Endometrium (tissue), 2 donors: ENCODE results near the gene PRKAG2.
"Not testable (repeated sequence)": the region's sequence is repeated elsewhere in the genome, so short reads cannot be mapped to it uniquely, and the experiment has no call there.

Source experiments
- FAIRE-seq: peaks from 2 replicates; lab custom pipeline; 2012; peaks lifted over from hg19 to GRCh38; lab: Jason Lieb, UNC
- donor health status: control.
- donor health status: control.

The PRKAG2 gene

DNA sequence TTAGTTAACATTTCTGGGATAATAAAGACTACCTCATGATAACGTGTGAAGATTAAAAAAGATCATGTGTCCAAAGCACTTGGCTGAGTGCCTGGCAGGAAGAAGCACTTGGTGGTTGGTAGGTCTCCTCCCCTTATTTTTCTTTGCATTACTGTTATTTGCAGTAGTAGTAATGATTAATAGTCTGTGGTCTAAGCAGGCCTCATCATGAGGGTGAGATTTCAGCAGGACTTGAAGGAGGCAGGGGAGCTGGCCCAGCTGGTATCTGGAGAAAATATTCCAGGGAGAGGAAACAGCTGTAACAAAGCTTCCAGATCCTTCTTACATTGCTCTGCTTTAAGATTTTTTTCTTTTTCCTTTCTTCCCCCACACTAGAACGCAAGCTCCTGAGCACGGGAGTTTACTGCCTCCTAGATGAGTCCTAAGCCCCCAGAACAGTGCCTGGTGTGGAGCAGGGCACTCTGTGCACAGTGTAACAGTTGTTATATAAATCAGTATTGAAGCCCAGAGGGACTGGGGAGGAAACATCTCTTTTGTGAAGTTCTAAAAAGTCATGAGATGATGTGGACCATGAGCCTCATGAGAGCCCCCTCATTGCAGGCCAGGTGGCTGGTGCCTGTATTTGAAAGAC, 326.1 kb downstream of the PRKAG2 start:
- no peak for FAIRE-seq

DNA sequence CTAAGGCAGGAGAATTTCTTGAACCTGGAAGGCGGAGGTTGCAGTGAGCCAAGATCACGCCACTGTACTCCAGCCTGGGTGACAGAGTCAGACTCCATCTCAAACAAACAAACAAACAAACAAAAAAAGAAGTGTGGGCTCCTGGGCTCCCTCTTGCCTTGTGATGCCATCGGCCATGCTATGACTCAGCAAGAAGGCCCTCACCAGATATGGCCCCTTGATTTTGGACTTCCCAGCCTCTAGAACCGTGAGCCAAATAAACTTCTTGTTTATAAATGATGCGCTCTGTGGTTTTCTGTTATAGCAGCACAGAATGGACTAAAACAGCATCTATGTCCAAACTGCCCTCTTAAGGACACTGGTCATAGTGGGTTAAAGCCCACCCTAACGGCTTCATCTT, 327.3 kb downstream of the PRKAG2 start:
- FAIRE-seq = no peak

DNA sequence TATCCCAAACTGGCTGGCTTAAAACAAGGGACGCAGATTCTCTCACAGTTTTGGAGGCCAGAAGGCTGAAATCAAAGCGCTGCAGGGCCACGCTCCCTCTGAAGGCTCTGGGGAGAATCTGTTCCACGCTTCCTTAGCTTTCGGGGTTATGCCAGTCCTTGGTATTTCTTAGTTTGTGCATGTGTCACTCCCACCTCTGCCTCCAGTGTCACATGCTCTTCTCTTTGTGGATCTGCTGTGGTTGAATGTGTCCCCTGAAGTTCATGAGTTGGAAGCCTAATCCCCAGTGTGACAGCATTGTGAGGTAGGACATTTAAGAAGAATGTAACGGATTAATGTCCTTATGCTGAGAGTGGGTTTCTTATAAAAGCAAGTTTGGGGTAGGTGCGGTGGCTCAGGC, 327.8 kb downstream of the PRKAG2 start:
- FAIRE-seq = no peak

DNA sequence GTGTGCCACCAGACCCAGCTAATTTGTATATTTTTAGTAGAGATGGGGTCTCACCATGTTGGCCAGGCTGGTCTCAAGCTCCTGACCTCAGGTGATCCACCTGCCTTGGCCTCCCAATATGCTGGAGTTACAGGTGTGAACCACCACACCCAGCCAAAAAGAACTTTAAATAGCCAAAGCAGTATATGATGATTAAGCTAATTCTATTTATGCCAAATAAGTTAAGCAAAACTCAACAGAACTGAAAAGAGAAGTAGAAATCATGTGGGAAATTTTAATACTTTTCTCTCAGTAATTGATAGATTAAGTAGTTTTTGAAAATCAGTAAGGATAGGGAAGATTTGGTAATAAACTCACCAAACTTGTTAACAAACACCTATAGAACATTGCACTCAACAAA, 332.7 kb downstream of the PRKAG2 start:
- no peak for FAIRE-seq

DNA sequence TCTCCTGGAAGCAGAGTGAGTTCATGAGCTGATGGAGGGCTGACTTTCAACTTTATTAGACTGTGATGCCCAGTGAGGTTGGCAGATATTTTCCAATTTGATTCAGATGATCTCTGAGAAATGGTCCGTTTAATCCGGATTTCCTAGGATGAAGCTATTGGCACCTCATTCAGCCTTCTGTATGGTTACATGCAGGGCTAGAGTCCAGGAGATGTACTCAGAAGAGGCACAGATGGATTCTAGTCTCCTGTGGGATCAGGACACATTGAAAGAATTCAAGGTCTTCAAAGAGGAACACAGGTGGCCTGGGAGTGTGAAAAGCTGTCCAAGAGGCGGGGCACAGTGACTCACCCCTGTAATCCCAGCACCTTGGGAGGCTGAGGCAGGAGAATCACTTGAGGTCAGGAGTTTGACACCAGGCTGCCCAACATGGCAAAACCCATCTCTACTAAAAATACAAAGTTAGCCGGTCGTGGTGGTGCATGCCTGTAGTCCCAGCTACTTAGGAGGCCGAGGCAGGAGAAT, 334.2 kb downstream of the PRKAG2 start:
- no peak for FAIRE-seq

DNA sequence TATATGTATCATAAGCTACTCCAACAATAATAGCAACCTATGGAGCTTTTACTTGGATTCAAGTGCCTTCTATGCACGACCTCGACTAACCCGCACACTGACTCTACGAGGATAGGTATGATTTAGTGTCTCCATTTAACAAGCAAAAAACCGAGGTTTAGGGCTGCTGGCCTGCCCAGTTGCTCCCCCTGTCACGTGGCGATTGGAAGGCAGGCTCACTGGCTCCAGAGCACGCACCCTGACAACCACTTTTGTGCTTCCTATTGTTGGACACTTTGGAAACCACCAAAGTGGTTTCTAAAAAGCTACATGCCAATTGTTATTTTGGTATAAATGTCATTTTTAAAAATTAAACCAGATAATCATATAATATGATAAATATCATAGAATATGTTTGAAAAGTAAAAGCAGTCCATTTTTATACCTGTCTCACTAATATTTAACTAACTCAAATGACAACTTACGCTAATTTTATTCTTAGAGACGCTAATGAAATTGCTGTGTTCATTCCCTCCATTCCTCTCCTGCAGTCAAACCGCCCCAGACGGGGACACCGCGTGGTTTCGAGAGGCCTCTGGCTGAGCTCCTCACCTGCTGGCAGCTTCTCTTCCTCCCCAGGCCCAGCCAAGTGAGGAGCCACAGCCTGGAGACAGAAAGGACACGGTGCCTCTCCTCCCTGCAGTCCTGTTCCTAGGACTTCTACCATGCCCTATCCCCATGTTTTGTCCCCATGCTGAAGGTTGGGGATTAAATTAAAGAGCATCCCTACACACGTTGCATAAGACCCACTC, 335.0 kb downstream of the PRKAG2 start:
- no peak for FAIRE-seq

DNA sequence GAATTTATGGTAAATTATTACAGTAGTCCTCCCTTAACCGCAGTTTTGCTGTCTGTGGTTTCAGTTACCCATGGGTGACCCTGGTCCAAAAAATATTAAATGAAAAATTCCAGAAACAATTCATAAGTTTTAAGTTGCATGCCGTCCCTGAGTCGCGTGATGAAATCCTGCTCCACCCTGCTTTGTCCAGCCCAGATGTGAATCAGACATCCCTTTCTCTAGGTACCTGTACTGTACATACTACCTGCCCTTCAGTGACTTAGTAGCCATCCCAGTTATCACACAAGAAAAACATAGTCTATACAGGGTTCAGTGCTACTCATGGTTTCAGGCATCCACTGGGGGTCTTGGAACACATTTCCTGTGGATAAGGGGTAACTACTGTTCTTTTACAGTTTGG, 336.8 kb downstream of the PRKAG2 start:
- no peak for FAIRE-seq

DNA sequence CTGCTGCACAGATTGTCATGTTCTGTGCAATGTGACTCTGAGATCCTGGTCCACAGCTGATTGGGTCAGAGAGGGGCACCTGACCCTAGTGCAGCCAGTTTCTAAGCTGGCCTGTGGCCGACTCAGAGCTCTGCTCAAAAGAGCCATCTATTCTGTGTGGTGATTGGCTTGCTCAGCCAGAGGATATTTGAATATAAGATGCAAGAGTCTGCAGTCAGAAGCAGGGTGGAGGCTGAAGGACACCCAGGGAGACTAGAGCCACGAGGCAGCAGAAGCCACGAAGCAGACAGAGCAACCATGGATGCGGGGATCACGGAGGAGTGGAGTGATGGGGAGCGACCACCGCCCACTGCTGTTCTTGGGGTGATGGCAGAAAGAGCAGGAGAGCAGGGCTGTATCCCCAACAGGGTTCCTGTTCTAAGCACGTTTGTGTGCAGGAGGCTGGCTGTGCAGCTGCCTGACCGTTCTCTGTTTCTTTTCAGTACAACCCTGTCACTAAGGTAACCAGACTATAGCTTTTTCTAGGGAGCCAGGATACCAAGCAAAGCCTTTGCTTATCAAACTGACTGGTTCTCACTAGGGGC, 337.7 kb downstream of the PRKAG2 start:
- FAIRE-seq = no peak

DNA sequence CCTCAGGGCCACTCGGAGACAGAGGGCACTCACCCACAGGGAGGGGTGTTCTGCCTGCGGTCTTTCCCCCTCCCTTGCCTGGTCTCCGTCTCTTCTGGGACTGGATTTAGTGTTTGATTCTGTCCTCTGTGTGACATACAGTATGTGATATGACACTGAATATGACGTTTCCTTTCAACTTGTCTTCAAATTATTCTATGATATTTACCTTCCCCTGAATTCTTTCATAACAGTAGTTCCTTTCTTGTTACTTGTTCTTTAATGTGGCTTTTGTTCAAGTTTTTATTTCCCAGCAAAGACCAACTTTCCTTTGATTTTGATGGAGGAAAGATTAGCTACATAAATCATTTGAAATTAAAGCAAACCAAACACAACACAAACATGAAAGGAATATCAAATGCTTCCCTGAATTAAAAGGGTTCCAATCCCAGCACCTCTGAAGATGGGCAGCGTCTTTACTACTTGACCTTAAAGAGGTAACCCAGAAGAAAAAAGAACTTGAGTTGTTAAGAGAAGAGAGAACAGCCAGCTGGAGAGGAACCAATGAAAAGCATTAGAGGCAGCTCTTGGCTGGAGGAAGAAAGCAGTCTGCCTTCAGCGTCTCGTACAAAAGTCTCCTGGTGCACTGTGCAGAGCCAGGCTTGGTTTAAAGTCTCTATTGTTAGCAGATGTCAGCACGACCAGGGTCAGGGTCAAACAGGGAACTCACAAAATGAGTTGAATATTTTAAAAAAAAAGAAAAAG, 338.9 kb downstream of the PRKAG2 start:
- FAIRE-seq = peak; percentile 82

DNA sequence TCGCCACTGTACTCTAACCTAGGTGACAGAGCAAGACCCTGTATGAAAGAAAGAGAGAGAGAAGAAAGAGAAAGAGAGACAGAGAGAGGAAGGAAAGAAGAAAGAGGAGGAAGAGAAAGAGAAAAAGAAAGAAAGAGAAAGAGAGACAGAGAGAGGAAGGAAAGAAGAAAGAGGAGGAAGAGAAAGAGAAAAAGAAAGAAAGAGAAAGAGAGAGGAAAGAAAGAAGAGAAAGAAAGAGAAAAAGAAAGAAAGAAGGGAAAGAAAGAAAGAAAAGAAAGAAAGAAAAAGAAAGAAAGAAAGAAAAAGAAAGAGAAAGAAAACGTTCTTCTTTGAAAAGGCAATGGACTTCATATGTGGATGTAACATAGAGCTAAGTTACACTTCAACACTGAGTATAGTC, 340.7 kb downstream of the PRKAG2 start:
- FAIRE-seq = not testable (repeated sequence)

DNA sequence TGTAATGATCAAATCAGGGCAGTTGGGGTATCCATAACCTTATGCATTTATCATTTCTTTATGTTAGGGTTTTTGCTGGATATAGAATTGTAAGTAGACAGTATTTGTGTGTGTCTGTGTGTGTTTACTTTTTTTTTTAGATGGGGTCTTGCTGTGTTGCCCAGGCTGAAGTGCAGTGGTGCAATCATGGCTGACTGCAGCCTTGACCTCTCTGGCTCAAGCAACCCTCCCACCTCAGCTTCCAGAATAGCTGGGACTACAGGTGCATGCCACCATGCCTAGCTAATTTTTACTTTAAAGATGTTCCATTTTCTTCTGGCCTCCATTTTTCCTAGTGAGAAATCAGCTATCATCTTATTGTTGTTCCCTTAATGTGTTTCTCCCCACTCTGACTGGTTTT, 347.1 kb downstream of the PRKAG2 start:
- no peak for FAIRE-seq

DNA sequence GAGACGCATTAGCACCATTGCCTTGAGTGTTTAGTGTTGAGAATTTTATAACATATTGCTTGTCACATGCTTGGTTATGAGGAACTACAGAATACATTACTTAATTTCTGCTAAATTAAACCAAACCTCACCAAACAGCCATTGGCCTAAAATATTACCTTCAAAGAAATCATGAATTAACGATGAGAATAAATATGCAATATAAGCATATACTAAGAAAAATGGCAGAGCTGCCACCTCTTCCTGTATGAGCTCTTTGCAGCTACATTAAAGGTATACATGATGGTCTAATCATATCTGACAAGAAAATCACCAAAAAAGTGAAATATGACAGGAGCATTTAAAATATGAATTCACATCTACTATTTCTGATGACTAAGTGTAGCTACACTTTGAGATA, 352.1 kb downstream of the PRKAG2 start:
- FAIRE-seq = no peak

DNA sequence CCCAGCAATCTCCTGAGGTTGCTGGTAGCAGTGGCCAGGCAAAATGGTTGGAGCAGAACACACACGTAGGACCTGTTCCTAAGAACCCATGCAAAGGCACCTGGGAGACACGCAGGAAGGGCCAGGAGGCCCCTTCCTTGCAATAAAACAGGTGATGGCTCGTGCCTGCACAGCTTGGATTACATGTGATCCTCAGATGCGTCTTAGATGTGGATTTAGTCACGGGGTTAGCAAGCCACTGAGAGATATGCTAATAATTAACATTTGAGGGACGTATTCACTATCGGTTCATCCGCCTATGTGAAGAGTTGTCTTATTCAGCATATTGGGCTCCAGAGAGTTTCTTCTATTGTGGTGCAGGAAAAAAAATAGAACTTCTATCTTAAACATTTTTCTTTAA, 352.6 kb downstream of the PRKAG2 start:
- no peak for FAIRE-seq

DNA sequence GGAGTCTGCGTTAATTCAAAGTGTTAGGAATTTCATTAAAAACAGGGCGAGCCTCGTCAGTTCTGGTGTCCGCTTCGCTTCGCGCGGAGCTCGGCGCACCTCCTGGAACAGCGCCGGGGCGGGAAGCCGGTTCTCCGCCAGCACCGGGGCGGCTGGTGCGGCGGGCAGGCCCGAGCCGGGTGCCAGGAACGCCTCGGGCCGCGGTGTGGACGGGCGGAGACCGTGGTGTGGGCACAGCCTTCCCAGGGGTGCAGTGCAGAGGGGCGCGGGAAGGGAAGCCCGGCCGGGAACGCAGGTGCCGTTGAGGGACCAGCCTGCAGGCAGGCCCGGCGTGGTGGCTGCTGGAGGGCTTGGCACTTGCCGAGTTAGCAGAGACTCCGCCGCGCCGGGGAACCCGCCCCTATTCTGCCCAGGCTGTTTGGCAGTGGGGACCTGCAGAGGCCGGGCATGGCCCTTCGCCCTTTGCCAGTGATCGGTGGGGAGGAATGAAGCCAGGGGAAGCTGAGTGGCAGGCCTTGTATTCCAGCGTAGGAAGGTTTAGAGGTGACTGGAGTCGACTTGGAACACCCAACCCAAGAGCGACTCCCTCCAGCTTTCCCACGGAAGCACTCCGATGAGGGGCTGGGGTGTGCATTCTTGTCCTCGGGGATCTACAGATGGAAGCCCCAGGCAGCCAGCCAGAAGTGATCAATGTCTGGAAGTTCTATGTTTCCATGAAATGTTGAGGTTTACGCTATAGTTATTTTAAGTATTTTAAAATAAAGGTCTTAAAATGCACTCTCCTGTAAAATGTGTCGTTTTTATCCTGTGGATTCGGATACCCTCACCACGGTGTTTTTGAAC, 356.3 kb downstream of the PRKAG2 start:
- no peak for FAIRE-seq

DNA sequence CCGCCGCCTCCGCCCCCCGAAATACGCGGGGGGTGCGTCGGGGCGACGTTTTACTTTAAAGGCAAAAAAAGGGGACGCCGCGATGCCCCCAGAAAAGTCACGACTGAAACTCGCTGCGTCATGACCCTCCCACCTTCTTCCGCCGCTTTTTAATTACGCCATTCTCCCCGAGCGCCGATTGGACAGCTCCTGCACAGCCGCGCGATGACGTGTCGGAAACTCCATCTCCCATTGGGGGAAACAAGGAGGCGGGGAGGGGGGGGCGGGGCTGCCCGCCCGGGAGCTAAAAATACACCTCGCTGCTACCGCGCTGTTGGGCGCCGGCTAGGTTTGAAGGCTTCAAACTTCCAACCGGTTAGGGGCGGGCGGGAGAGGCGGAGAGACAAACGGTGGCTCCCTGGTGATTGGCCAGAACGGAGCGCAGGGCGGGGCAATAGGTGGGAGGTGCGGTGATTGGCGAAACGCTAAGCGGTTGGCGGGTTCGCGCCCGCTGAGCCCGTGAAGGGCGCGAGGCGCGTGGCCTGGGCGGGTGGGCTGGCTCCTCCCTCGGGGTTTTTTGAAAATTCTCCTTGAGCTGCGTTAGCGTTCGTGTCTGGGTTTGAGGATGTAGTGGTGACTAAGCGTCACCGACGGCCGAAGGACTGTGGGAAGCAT, 357.0 kb downstream of the PRKAG2 start, which contains the start of gene RHEB:
Gene RHEB, minus strand, starts transcription at position 131 of the 654 bp plus-strand sequence. CDS start 384 bp downstream, outside the sequence.
- FAIRE-seq = no peak

DNA sequence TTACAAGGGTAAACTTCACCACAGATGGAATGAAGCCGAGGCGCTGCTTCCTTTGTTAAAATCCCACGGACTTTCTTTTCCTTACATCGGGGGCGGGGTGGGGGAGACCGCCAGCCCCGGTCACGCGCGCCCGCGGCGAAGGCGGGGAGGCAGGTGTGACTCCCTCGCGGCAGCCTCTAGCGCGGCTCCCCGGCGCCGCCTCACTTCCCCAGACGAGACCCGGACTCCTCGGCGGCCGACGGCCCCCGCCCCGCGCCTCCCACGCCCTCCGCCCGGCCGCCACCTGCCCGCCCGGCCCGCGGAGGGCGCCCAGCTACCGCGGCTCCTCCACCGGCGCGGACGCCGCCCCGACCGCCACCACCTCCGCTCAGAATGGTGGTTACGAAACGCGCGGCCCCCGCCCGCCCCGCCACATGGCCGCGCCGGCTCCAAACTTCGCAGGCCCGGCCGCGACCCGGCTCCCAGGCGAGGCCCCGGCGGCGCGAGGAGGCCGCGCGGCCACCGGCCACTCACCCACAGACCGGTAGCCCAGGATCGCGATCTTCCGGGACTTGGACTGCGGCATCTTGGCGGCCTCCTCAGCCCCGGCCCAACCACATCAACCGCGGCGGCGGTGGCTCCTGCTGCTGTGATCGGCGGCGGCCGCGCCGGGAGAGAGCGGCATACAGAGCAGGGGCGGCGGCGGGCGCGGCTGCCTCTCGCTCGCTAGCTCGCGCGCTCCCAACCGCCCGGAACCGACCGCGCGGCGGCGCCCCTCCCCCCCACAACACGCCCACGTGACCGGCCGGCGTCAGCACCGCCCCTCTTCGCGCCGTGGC, 357.8 kb downstream of the PRKAG2 start:
- FAIRE-seq = not testable (repeated sequence)

DNA sequence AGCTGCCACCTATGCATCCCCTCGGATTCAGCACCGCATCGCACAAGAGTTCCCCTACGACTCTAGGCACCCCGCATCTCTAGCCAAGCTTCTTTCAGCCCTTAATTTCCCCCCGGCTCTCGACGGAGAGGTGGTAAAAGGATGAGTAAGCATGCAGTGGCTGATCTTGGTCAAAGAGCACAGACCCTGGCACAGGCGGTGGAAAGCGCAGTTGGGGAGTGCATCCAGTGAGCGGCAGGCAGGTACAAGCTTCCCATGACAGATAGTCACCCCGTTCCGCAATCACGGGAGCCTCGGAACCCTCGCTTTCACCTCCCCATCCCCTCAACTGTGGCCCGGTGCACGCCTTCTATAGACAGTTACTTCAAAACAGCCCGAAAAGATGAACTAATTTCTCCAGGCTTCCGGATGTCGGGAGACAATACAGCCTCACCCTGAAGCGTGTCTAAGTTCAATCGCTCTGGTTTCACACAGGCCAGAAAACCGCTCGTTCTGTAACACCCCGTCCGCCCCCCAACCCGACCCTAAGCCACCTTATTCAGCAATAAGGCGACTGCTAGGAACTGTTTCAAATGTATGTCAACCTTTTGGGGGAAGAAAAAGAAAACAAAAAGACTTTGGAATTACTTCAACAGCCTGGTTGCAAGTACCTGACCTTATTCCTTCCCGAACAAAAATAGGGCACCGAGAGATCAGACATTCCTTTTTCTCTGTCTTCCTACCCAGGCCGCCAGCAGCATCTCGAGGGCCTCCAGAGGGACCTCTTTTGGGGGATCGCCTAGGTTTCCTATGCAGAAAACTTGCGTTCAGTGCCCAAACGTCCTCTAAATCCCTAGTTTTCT, 358.6 kb downstream of the PRKAG2 start:
- FAIRE-seq = no peak

DNA sequence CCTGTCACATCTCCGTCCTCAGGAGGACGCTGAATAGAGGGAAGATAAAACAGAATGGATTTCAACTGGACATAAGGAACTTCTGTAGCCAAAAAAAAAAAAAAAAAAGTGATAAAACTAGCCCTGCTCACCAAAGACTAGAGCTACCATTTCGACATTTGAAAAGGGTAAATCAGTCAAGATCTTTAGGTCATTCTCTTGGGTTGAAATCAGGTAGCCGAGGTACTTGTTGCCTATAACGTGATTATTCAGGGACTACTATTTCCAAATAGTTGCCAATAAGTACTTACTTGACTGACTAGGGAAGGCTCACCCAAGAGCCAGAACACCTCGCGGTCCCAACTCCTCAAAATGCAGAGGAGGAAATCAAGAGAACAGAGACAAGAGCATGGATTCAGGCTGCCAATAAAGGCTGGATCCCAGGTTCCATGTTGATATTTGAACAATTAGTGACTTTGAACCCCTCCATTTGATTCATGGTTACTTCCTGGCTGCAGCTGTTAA, 359.3 kb downstream of the PRKAG2 start:
- no peak for FAIRE-seq

DNA sequence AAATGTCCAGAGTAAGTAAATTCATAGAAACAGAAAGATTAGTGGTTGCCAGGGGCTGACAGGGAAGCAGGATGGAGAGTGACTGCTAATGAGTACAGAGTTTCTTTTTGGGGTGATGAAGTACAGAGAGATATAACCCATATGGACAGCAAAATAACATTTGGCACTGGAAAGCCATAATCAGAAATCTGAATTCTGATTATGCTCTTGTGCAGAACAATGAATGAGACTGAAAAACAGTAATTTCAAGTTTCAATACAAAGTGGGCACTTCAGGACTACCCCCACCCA, 361.7 kb downstream of the PRKAG2 start:
- no peak for FAIRE-seq
